ENCODE measurements around the gene LY86. TPM values are rescaled to one million over a fixed set of nuclear protein-coding genes. Genes with fewer than 3 reads are reported as not detected.

LY86 gene
- total and polyA plus RNA-seq, 4 donors: 5.2 to 12.4 (median 9.6) TPM

DNA sequence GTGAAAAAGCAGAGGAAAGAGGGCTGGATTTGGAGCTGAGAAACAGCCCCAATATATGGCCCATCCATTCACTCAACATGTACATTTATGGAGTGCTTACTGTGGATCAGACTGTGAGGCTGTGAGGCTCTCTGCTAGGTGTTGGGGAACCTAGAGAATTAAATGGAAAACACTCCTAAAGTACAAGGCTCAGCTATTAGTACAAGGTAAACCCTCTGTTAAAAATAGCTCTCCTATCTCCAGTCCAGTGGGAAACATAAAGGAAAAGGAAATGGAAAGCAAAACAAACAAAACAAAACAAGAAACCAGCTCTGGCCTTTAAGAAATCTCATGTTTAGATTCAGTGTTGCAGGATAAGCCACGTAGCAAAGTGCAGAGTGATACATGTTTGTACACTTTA, 35.0 kb downstream of the LY86 start:
- TF ChIP-seq, protein P1, sequence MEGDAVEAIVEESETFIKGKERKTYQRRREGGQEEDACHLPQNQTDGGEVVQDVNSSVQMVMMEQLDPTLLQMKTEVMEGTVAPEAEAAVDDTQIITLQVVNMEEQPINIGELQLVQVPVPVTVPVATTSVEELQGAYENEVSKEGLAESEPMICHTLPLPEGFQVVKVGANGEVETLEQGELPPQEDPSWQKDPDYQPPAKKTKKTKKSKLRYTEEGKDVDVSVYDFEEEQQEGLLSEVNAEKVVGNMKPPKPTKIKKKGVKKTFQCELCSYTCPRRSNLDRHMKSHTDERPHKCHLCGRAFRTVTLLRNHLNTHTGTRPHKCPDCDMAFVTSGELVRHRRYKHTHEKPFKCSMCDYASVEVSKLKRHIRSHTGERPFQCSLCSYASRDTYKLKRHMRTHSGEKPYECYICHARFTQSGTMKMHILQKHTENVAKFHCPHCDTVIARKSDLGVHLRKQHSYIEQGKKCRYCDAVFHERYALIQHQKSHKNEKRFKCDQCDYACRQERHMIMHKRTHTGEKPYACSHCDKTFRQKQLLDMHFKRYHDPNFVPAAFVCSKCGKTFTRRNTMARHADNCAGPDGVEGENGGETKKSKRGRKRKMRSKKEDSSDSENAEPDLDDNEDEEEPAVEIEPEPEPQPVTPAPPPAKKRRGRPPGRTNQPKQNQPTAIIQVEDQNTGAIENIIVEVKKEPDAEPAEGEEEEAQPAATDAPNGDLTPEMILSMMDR (IDR thresholded peaks at IDR 0.05; ENCODE audit: control extremely low read depth, extremely low read depth): no peak
- no peaks in the 10 kb centered on the region for H3K9me3 ChIP-seq (ENCODE audit: control insufficient read depth in 4 of 4, insufficient read depth in 3 of 4, low read length in 3 of 4)
- ATAC-seq (ENCODE audit: insufficient read depth, low FRiP score): no peak
- DNase-seq: no peak
- peak overlapping the region in 1 of 2 donors; percentile 5 for H3K27ac ChIP-seq (ENCODE audit: low read depth in 1 of 2, low read length in 1 of 2)
- no peak overlapping the region for H3K9ac ChIP-seq (ENCODE audit: insufficient read depth in 1 of 2, low read length in 2 of 2)
- no peaks in the 10 kb centered on the region for H3K27me3 ChIP-seq (ENCODE audit: control insufficient read depth in 3 of 3, insufficient read depth in 3 of 3, low read length in 2 of 3)
- H3K4me3 ChIP-seq: no peak overlapping the region
- peaks cover 0 to 17% (median 4%) of the 10 kb centered on the region in 5 donors for H3K4me1 ChIP-seq (ENCODE audit: control insufficient read depth in 5 of 5, insufficient read depth in 5 of 5, low read length in 5 of 5)
- WGBS, 2 donors: 44 to 68% methylated on average over 1 of the region's 1 CpG
- H3K36me3 ChIP-seq (ENCODE audit: control insufficient read depth in 4 of 4, insufficient read depth in 4 of 4, low read length in 4 of 4): no peaks in the 10 kb centered on the region

DNA sequence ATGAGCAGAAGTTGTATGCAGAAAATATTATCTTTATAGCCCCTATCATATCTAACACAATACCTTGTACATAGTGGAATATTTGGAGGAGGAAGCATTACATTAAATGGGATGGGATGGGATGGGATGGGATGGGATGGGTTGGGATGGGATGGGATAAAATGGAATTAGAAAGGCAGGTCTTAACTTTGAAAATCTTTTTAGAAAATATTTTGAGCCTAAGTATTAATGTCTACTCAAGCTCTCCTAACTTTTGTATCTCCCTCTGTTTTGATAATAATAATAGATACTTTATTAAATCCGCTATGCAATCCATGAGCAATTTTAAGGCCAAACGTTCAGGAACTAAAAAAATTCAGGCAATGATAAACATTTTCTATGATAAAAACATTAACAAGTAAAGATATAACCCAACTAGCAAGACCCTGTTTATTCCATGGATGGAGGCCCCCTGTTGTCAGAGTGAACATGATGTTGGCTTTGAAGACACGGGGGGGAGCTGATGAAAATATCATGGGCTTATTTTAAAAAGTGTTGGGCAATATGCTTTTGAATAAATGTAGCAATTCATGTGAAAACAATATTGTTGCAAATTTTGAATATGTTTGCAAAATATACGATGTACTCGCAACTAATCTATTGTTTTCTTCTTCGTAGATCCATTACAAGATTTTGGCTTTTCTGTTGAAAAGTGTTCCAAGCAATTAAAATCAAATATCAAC, 35.9 kb downstream of the LY86 start:
- DNase-seq (peak in 2 of 3 donors; percentile 56 to 74), ATAC-seq (ENCODE audit: insufficient read depth, low FRiP score) (no peak)
- Histone ChIP-seq H3K4me1 (ENCODE audit: control insufficient read depth in 5 of 5, insufficient read depth in 5 of 5, low read length in 5 of 5) (peaks cover 2 to 13% (median 4%) of the 10 kb centered on the region in 5 donors), H3K9me3 (ENCODE audit: control insufficient read depth in 4 of 4, insufficient read depth in 3 of 4, low read length in 3 of 4) (no peaks in the 10 kb centered on the region), H3K27ac (ENCODE audit: low read depth in 1 of 2, low read length in 1 of 2) (no peak overlapping the region), H3K27me3 (ENCODE audit: control insufficient read depth in 3 of 3, insufficient read depth in 3 of 3, low read length in 2 of 3) (no peaks in the 10 kb centered on the region), H3K4me3 (no peak overlapping the region), H3K9ac (ENCODE audit: insufficient read depth in 1 of 2, low read length in 2 of 2) (no peak overlapping the region), H3K36me3 (ENCODE audit: control insufficient read depth in 4 of 4, insufficient read depth in 4 of 4, low read length in 4 of 4) (no peaks in the 10 kb centered on the region)
- TF ChIP-seq, protein P1 (IDR thresholded peaks at IDR 0.05; ENCODE audit: control extremely low read depth, extremely low read depth): no peak
- WGBS, 2 donors: 85 to 92% methylated on average over 6 of the region's 6 CpGs

DNA sequence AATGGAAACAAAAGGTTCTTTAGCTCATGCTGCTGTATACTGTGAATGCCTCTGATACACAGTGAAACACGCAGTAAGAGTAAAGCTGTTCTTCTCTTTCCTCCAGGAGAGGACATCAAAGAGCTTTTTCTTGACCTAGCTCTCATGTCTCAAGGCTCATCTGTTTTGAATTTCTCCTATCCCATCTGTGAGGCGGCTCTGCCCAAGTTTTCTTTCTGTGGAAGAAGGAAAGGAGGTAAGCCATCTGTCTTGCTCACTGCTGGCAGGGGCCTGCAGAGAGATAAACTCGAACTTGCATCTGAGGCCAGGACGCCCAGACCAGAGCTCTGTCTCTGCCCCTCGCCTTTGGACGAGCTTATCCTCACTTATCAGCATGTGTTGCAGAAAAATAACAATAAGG, 37.7 kb downstream of the LY86 start:
- no peaks in the 10 kb centered on the region for H3K27me3 ChIP-seq (ENCODE audit: control insufficient read depth in 3 of 3, insufficient read depth in 3 of 3, low read length in 2 of 3)
- DNase-seq (no peak), ATAC-seq (ENCODE audit: insufficient read depth, low FRiP score) (no peak)
- no peak overlapping the region for H3K4me3 ChIP-seq
- H3K36me3 ChIP-seq (ENCODE audit: control insufficient read depth in 4 of 4, insufficient read depth in 4 of 4, low read length in 4 of 4): no peaks in the 10 kb centered on the region
- peaks cover 4 to 17% (median 6%) of the 10 kb centered on the region in 5 donors for H3K4me1 ChIP-seq (ENCODE audit: control insufficient read depth in 5 of 5, insufficient read depth in 5 of 5, low read length in 5 of 5)
- TF ChIP-seq, protein P1 (IDR thresholded peaks at IDR 0.05; ENCODE audit: control extremely low read depth, extremely low read depth): no peak
- no peaks in the 10 kb centered on the region for H3K9me3 ChIP-seq (ENCODE audit: control insufficient read depth in 4 of 4, insufficient read depth in 3 of 4, low read length in 3 of 4)
- H3K27ac ChIP-seq (ENCODE audit: low read depth in 1 of 2, low read length in 1 of 2): no peak overlapping the region
- WGBS, 2 donors: 67 to 83% methylated on average over 6 of the region's 6 CpGs
- no peak overlapping the region for H3K9ac ChIP-seq (ENCODE audit: insufficient read depth in 1 of 2, low read length in 2 of 2)

Measured in lung (tissue), 12 donors.